DMS153 treated with DMSO at 0.1 percent for 48 hours (cell line): ENCODE measurements around the gene RNASE9.
"Not testable (repeated sequence)": the region's sequence is repeated elsewhere in the genome, so short reads cannot be mapped to it uniquely, and the experiment has no call there.

ENCODE experiments used
- DNase-seq: peaks from one replicate; lab custom pipeline; 2025; ENCODE audit not compliant: unreplicated experiment; lab: John Stamatoyannopoulos, UW

Gene RNASE9

DNA sequence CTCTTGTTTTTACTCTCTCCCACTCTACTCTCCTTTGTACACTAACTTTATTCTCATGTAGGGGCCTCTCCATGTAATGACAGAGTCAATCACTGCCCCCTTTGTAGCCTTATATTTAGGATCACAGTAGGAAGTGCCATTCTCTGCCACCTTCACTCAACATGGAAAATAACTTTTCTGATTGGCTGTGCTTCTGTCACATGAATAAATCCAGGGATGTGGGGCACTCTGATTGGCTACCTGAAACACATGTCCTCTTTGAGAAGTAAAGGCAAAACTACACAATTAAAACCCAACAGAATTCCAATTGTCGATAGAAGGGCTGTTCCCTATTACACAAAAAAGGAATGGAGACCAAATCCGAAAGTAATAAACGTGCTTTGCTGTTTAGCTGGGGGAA, at the start of gene RNASE9:
TSS of gene RNASE9 (minus strand) at position 87 of the 400 bp plus-strand sequence.
- no peak for DNase-seq

DNA sequence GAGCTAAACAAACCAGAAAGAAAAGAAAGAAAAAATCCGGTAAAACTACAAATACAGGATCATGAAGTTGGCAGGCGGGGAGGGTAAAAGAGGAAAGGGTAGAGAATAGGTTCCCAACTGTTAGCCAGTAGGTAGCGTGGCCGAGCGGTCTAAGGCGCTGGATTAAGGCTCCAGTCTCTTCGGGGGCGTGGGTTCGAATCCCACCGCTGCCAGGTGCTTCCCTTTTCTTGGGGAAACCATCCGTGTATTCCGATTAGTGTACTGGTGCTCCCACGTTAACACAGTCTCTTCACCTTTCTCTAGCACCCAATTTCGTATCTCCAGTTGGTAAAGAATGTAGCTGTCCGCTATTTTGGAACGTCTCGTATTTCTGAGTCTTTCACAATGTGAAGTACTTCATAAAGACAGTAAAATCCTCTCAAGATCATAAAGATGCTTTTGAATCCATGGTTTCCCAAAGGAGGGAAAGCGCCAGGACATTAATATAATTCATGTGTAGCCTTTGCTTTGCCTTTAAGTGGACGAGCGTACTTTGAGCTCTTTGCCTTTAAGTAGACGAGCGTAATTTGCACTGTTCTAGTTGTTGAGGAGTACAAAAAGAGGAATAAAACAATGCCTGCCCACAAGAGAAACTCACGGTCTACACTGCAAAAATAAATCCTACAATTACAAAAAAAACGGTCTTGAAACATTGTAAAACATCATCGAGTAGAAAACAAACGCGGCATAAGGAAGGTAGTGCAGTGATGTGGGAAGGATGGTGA, 49.3 kb upstream of the RNASE9 start:
- DNase-seq, result peak; percentile 65

DNA sequence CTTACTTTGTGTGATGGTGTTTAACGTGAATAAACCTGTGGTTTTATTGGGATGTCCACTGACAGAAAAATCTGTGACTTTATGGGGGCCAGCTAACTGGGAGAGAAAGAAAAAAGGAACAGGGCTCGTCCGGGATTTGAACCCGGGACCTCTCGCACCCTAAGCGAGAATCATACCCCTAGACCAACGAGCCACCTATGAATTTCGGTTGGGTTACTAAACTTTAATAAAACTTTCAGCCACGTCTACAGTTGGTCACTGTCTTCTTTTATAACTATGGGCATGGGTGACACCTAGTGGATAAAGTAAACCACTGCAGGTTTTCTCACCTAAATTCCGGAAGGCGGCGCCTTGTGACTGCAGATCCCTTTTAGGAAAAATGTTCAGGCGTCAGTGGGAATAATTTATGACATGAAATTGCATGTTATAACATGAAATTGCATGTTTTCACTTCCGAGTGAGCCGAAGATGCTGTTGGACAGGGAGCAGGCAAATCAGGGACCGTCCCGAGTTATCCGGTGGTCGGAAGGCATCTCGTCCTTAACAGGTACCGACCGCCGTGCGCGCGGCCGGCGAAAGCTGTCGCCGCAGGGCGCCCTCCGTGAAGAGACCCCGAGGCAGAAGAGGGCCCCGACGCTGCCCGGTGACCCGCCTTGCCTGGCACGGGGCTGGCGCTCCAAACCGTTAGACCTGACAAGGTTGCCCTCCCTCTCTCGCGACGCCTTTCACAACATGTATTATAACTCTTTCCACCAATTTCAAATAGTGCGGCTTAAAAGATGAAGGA, 48.6 kb upstream of the RNASE9 start:
- DNase-seq, result peak; percentile 79

DNA sequence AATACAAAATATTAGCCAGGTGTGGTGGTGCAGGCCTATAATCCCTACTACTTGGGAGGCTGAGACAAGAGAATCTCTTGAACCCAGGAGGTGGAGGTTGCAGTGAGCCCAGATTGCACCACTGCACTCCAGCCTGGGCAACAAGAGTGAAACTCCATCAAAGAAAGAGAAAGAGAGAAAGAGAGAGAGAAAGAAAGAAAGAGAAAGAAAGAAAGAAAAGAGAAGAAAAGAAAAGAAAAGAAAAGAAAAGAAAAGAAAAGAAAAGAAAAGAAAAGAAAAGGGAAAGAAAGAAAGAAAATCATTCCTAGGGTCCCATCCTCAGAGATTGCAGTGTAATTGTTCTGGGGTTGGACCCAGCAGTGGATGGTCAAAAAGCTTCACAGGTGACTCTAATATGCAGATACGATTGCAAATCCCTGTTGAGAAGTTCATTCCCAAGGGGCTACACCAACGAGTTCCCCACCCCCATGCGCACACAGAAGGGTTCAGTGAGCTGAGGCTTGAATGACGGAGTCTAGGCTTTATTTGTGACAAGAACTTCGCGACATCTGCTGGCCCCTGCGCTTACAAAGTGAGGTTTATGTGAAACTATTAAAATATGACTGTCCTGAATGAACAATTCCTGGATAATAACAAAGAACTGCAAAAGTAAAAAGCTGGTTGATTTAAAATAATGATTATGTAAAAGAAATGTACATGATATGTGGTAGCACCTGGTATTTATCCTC, 47.7 kb upstream of the RNASE9 start:
- no peak for DNase-seq

DNA sequence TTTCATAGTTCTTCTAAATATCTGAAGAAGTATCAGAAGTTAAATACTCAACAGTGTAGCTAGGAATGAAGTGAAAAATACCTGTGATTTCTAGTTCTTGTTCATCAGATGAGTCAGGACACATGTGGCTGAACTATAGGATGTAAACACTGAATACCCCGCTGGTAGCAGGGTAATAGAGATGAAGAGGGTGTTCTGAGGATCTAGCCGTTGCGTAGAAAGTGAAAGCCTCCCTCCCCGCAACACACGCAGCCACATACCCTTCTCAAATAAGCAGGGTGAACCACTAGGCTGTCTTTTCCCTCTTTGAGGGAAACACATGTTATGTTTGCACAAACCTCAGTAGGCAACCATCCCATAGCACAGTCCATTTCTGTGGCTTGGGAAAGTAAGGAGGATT, 46.8 kb upstream of the RNASE9 start:
- DNase-seq, result no peak

DNA sequence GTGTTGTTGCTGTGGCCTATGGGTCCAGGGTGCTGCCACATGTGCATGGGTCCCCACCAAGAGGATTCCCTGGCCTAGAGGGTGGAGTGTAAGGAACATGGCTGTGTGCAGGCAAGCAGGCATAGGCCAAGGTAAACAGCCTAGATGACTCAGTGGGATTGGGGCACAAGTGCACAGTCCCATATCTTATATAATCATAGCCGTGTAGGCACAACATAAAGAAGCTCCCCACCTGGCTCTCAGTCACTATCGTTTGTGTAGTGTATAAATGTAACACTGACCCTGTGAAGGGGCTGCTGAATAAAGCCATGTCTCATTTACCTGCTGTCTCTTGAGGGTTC, 46.0 kb upstream of the RNASE9 start:
- DNase-seq, result no peak

DNA sequence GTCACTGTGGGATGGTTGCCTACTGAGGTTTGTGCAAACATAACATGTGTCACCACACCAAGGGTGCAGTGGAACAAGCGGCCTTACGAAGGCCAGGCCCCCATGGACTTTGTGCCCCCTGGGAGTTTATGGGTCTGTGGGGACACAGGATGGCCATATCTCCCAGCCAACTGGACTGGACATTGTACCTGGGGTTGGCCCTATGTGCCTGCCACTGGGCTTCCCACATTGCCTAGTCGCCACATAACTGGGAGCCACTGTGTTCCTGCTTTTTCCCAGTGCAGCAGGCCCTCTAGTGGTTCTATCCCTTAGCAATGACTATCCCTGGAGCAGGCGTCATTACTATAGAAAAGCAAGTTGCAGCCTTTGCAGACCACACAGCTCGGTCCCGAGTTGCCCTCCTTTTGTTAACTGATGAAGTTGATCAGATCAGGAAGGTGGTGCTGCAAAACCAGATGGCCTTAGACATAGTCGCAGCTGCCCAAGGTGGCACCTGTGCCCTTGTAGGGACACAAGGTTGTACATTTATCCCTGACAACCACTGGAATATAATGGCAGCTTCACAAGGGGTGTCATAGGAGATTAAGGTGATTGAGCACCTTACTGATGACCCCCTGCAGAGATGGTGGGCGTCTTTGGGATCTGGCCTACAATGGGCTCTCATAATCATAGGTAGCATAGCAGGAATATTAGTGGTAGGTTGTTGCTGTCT, 45.5 kb upstream of the RNASE9 start:
- DNase-seq, result no peak

DNA sequence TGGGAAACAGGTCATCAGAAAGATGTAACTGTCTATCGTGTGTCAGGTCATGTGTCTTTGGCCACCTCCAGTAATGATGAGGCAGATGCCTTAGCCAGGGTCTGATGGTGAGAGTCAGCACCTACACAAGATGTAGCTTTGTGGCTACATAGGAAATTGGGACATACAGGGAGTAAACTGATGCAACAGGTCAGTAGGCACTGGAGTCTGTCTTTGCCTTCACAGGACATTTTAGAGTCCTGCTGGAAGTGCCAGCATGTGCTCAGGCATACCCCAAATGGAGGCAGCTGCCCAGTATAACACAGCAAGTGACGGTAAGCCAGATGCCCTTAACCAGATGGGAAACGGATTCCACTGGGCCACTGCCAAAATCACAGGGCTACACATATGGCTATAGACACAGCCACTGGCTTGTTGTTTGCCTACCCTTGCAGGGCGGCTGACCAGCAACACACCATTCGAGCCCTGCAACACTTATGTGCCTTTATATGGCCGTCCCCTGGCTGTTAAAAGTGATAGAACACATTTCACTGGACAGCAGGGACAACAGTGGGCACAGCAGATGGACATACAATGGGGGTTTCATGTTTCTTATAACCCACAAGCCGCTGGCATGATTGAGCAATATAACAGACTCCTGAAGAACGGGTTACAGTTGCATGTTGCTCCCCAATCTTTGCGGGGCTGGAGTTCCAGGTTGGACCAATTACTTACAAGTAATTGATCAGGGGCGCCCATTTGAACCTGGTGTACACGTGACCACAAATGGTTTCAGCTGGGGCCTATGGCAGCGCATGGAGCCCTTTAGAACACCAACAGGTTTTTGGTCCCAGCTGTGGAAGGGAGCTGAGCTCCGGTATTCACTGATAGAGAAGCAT, 43.2 kb upstream of the RNASE9 start:
- DNase-seq, result no peak

DNA sequence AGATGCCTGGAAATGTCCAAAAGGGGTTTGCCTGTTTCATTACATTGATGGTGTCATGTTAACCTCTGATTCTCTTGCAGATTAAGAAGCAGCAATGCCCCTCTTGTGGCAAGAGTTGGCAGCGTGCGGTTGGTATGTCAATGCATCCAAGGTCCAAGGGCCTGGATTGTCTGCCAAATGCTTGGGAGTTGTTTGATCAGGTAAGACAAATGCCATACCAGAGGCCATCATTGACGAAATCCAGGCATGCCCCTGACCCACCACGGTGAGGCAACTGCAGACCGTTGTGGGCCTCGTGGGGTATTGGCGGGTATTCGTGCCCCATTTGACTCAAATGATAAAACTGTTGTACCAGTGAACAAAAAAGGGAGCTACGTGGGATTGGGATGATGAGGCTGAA, 41.7 kb upstream of the RNASE9 start:
- DNase-seq, result no peak

DNA sequence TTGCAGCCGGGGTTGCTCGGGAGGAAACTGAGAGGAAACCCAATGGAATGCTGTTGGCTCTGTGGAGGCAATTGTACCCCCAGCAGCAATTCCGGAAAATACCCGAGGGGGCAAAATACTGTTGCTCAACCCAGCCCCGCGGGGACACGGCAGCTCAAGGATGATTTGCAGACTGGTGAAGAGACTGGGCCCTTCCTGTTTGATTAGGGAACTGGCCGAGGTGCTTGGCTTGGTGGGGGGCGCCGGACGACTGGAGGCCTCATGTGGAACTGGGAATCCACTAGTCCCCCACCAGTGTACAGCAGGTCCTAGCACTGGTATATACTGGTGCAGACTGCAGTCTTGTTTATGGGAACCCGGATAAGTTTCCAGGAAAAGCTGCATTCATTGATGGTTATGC, 40.7 kb upstream of the RNASE9 start:
- no peak for DNase-seq

DNA sequence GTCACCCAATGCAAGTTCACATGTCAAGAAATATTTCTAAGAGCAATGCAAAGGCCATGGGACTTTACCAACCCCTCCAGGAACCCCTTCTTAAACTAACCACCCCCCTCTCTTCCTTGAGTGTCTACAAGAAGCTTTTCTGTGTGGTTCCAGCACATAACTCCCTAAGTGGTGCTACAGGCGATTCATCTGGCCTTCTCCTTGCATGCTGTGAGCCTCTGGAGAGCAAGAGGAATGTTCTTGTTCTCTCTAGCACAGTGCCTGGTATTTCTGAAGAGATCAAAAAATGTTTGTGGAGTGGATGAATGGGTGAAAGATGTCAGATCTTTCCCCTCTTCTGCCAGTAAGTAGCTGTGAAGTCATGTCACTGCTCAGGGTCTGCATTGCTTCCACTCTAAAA, 36.3 kb upstream of the RNASE9 start:
- no peak for DNase-seq

DNA sequence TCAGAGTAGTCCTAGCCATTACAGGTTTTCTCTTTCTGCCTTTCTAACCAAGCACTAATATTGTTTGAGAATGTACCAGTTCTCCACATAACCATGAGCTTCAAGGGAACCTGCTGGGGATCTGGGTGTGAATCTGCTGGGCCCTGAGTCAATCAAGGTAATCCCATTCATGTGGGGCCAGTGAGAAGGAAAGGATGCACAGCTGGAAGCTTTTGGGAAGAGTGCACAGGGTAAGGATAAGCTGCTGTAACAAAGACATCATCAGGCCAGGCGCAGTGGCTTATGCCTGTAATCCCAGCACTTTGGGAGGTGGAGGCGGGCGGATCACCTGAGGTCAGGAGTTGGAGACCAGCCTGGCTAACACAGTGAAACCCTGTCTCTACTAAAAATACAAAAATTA, 34.9 kb upstream of the RNASE9 start:
- DNase-seq, result not testable (repeated sequence)

DNA sequence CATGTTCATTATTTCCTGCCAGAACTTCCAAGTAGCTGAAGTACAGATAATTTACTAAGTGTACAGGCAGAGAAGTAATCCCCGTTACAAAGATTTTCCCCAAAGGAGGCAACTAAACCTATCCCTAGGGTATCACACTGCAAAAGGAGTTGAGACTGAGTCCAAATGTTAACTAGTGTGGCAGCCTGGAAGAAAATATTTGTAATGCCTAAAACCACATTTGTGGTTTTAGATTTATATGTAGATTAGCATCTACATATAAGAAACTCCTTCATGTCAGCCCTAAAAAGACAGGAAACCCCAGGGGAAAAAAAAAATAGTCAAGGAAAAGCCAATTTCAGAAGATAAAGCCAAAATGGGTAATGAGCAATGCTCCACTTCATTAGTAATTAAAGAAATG, 31.7 kb upstream of the RNASE9 start:
- DNase-seq, result no peak

DNA sequence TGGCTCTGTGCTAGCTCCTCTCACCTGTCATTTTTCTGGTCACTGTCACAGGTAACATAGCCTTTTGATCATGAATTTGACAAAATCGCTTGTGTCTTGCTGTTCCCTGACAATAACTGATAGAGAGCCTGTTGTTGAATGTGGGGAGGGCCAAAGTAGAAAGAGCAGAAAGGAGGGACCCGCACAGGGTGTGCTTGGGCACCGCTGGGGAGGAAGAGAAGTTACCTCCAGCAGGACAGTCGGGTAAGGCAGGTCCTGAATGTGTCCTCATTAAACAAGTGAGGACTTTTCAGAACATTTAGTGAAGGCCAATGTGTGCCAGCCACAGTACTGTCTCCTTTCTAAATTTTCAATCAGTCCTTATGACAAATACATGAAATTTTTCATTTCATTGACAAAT, 30.4 kb upstream of the RNASE9 start, which contains the start of gene RNASE12:
TSS of gene RNASE12 (minus strand) at position 142 of the 400 bp plus-strand sequence. CDS start 653 bp downstream, outside the sequence.
- DNase-seq, result no peak

DNA sequence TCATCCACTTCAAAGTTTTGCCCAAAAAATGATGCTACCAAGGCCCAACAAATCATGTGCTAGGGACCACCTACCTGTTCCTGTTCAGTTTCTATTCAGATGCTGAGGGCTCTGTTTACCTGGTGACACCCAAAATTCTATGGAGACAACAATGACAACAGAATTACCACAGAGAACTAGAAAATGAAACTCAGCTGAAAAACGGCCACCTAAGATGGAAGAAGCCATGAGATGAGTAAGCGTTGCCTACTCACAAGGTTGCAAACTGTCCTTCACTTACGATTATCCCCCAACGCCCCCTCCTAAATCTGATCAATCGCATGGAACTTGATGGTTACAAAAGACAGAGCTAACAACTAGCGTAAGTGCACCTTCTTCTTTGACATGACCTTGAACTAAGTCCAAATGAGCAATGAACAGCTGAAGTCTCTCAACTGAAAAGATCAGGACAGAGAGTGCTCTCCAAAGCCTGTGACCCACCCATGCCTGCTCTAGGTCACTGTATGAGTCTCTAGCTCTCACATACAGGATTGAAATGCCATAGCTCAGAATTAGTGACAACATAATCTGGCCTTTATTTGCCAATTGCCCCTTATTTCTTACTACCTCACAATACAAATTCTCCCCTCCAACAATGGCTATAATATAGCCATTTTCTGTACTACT, 26.8 kb upstream of the RNASE9 start, which contains the start of gene RNASE11:
TSS of gene RNASE11 (minus strand) at position 513 of the 666 bp plus-strand sequence.
- DNase-seq, result no peak

DNA sequence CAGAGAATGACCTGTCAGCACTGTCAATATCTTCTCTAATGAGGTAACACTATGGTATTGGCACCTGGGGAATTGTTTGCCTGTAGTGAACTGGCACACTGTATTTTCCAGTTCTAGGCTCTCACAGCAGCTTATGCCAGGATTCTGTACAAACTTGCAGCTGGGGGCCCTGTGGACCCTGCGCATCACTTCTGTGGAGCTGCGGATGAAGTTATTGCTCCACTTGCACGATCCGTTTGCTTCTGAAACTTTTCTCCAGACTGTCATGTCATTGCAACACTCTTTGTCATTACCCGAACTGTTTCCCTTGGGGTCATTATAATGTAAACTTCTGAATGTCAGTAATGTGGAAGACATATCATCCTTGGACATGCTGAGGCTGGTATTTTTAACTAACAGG, 23.1 kb upstream of the RNASE9 start:
- no peak for DNase-seq

DNA sequence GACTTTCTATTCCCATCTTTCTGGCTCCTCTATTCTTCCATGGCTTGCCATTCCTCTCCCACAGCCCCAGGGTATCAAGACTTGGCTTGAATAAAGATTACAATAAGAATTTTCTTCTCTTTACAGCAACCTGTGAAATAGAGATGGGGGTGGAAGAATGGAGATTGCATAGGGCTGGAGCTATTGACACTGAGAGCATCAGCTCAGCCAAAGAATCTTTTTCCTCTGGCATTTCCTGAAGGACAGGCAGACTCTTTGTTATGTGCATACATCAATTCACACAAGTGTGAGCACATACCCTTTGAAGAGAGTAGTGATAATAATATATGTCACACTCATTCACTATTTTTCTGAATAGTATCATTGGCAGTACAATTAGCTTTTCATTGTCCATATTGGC, 22.3 kb upstream of the RNASE9 start:
- DNase-seq, result no peak

DNA sequence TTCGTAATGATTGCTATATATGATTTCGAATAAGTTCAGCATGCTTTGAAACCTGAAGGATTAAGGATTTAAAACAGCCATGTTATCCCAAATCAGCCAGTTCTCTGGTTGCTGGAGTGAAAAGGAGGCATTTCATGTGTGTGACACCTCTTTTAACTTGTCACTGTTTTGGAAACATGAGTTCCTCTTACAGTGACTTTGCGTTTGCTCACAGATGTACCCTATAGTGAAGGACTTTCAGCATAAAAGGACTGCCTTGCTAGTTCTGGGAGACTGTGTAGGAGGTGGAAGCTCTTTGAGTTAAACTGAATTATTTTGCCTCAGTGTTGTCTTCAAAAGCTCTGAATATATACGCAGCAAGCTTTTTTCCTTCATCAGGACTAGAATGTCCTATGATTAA, 19.4 kb upstream of the RNASE9 start:
- DNase-seq, result no peak

DNA sequence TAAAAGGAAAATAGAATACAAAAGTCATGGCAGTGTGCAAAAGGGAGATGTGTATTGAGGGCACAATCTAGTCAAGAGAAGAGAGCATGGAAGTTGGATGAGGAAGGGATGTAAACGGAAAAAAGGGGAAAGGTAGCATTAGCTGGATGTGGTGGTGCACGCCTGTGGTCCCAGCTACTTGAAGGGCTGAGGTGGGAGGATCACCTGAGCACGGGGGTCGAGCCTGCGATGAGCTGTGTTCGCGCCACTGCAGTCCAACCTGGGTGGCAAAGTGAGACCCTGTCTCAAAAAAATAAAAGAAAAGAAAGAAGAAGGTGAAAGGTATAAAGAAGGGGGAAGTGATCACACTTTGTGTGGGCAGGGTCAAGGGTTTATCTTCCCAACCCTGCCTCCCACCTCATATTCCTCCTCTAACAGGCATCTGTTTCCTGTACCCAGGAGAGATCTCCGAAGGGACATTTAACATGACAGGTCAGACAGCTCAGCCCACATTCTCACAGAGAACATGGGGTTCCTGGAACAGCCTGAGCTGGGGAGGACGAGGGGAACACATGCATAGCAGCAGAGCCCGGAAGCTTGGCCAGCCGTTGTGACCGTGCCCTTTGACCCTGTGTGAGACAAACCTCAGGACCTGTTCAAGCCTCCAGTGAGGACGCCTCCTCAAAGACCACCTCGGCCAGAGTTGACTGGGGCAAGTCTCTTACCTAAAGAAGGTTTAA, 18.1 kb upstream of the RNASE9 start:
- DNase-seq, result no peak
